IPS-11a (cell line): ENCODE results near the gene DNAJC5G.
"Not testable (repeated sequence)": the region's sequence is repeated elsewhere in the genome, so short reads cannot be mapped to it uniquely, and the experiment has no call there.

ENCODE experiments used
- H3K4me3 ChIP-seq: one replicate; pipeline ENCODE4 v1.5.1; 2013; ENCODE audit warnings: low read depth, low read length, control low read depth

The DNAJC5G gene

GRCh38 chr2:27272537-27273522 lies 2.4 kb upstream of the DNAJC5G start:
- not testable (repeated sequence) for H3K4me3 ChIP-seq

- no peak overlapping the region for H3K4me3 ChIP-seq
Observed at GRCh38 chr2:27278010-27278409, 2.8 kb downstream of the DNAJC5G start.

- no peak overlapping the region for H3K4me3 ChIP-seq
Observed at GRCh38 chr2:27280826-27281225, 5.6 kb downstream of the DNAJC5G start.

GRCh38 chr2:27281442-27281841 lies 6.2 kb downstream of the DNAJC5G start:
- H3K4me3 ChIP-seq, result no peak overlapping the region

- H3K4me3 ChIP-seq, result peak within 1 kb of the TSS; percentile 6
Observed at GRCh38 chr2:27281855-27282559, 6.8 kb downstream of the DNAJC5G start, which contains the start of gene TRIM54. Gene TRIM54 (plus strand): TSS chr2:27282429. CDS start chr2:27282732, 303 bp downstream.

GRCh38 chr2:27282892-27283291 lies 7.7 kb downstream of the DNAJC5G start:
- H3K4me3 ChIP-seq, result no peak overlapping the region

- no peak overlapping the region for H3K4me3 ChIP-seq
Observed at GRCh38 chr2:27284996-27285395, 9.8 kb downstream of the DNAJC5G start.

- H3K4me3 ChIP-seq, result no peak overlapping the region
Observed at GRCh38 chr2:27285481-27285880, 10.2 kb downstream of the DNAJC5G start.

- no peak overlapping the region for H3K4me3 ChIP-seq
Observed at GRCh38 chr2:27288610-27289009, 13.4 kb downstream of the DNAJC5G start.

GRCh38 chr2:27290549-27290948 lies 15.3 kb downstream of the DNAJC5G start:
- H3K4me3 ChIP-seq, result no peak overlapping the region

GRCh38 chr2:27291865-27292264 lies 16.6 kb downstream of the DNAJC5G start:
- no peak overlapping the region for H3K4me3 ChIP-seq

GRCh38 chr2:27294928-27295327 lies 19.7 kb downstream of the DNAJC5G start:
- no peak overlapping the region for H3K4me3 ChIP-seq

GRCh38 chr2:27296481-27296880 lies 21.2 kb downstream of the DNAJC5G start:
- no peak overlapping the region for H3K4me3 ChIP-seq

- no peak overlapping the region for H3K4me3 ChIP-seq
Observed at GRCh38 chr2:27297195-27297594, 22.0 kb downstream of the DNAJC5G start.

GRCh38 chr2:27298391-27299080 lies 23.3 kb downstream of the DNAJC5G start:
- H3K4me3 ChIP-seq, result no peak overlapping the region

- H3K4me3 ChIP-seq, result not testable (repeated sequence)
Observed at GRCh38 chr2:27300606-27301005, 25.4 kb downstream of the DNAJC5G start.

- H3K4me3 ChIP-seq, result no peak overlapping the region
Observed at GRCh38 chr2:27303093-27304025, 28.1 kb downstream of the DNAJC5G start.

GRCh38 chr2:27304488-27305240 lies 29.4 kb downstream of the DNAJC5G start:
- no peak overlapping the region for H3K4me3 ChIP-seq

- H3K4me3 ChIP-seq, result no peak overlapping the region
Observed at GRCh38 chr2:27305516-27305915, 30.3 kb downstream of the DNAJC5G start.
